Measurements from ENCODE around the gene KCTD12.

Gene KCTD12

DNA sequence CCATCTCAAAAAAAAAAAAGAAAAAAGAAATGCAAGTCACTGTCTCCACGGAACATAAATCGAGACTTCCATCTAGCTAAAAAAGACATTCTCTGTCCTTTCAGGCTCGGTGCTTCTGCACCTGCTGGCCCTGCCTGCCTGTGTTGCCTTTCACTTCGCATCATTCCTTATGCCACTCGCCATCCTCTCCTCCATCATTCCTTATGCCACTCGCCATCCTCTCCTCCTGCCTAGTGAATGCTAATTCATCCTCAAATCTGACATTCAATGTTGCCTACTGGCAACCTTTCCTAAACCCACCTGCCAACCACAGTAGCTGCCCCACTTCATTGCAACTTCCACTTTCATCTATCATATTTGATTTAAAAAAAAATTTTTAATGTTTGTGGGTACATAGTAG is 36.7 kb downstream of the KCTD12 start:
- no peaks in the 10 kb centered on the region for H3K27me3 ChIP-seq
- DNase-seq: no peak
- no peaks in the 10 kb centered on the region for H3K36me3 ChIP-seq
- TF ChIP-seq, protein P1, sequence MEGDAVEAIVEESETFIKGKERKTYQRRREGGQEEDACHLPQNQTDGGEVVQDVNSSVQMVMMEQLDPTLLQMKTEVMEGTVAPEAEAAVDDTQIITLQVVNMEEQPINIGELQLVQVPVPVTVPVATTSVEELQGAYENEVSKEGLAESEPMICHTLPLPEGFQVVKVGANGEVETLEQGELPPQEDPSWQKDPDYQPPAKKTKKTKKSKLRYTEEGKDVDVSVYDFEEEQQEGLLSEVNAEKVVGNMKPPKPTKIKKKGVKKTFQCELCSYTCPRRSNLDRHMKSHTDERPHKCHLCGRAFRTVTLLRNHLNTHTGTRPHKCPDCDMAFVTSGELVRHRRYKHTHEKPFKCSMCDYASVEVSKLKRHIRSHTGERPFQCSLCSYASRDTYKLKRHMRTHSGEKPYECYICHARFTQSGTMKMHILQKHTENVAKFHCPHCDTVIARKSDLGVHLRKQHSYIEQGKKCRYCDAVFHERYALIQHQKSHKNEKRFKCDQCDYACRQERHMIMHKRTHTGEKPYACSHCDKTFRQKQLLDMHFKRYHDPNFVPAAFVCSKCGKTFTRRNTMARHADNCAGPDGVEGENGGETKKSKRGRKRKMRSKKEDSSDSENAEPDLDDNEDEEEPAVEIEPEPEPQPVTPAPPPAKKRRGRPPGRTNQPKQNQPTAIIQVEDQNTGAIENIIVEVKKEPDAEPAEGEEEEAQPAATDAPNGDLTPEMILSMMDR (IDR thresholded peaks at IDR 0.05; ENCODE audit: low read depth, low read length): no peak
- H3K4me1 ChIP-seq: peaks cover 6% of the 10 kb centered on the region
- H3K9me3 ChIP-seq: no peaks in the 10 kb centered on the region
- no peak overlapping the region for H3K4me3 ChIP-seq (ENCODE audit: low read depth, low read length)

DNA sequence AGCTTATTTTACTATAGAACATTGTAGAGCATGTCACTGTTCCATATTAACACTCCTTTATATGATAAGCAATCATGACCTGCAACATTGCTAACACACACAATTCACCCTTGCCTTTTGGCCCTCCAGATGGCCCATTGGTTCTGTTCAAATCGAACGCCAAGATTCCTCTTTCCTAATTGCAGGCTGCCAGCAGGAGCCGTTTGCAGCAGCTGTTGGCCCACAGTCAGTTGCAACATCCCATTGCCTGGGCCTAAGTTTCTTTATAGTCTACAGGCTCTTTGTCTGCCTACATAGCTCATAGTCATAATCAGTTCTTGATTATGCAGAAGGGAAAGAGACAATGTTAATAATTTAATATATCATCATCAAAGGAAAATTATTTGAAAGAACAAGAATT is 37.6 kb downstream of the KCTD12 start:
- Histone ChIP-seq H3K4me3 (ENCODE audit: low read depth, low read length) (no peak overlapping the region), H3K27me3 (no peaks in the 10 kb centered on the region)

DNA sequence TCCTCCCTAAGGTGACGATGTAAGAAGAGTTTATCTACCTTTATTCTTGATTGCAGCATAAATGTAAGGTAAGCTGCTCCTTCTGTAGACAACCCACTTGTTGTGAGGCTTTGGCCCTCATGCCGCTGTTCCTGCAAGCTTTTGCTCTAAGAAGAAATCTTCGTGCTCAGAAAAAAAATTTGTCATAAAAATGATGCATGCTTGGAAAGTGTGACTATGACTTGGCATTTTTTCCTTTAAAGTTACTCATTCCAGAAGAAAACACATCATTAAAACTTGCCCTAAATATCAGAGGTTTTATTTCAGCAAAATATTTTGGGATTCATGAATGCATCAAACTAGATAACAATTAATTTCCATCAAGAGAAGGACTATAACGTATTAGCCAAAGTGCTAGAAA is 39.8 kb downstream of the KCTD12 start:
- no peaks in the 10 kb centered on the region for H3K9me3 ChIP-seq
- no peaks in the 10 kb centered on the region for H3K27me3 ChIP-seq
- DNase-seq: no peak
- H3K4me1 ChIP-seq: peaks cover 6% of the 10 kb centered on the region
- H3K36me3 ChIP-seq: no peaks in the 10 kb centered on the region
- no peak overlapping the region for H3K4me3 ChIP-seq (ENCODE audit: low read depth, low read length)
- TF ChIP-seq, protein P1 (IDR thresholded peaks at IDR 0.05; ENCODE audit: low read depth, low read length): no peak

More for the DNA sequence above, 37.6 kb downstream of the KCTD12 start:
- TF ChIP-seq, protein P1 (IDR thresholded peaks at IDR 0.05; ENCODE audit: low read depth, low read length): no peak
- Histone ChIP-seq H3K36me3 (no peaks in the 10 kb centered on the region), H3K4me1 (peaks cover 6% of the 10 kb centered on the region), H3K9me3 (no peaks in the 10 kb centered on the region)
- peak; percentile 43 for DNase-seq

DNA sequence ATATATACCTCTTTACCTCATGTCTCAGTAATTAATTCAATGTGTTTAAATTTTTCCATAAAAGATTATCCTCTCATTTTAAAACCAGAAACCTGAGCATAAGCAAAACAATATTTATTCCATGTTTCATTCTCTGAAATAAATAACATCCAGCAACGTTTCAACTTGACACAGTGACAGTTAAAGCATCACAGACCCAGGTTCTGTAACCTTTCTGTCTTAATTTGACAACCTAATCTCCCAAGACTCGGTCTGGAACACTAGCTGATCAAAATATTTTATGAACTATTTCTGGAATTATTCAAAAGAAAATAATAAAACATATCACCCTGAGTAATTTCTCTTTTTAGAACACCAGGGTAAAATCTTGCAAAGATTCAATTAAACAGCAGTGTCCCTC is 40.3 kb downstream of the KCTD12 start:
- H3K4me3 ChIP-seq (ENCODE audit: low read depth, low read length): no peak overlapping the region
- DNase-seq: no peak
- no peaks in the 10 kb centered on the region for H3K36me3 ChIP-seq
- TF ChIP-seq, protein P1 (IDR thresholded peaks at IDR 0.05; ENCODE audit: low read depth, low read length): no peak
- H3K27me3 ChIP-seq: no peaks in the 10 kb centered on the region
- peaks cover 6% of the 10 kb centered on the region for H3K4me1 ChIP-seq
- no peaks in the 10 kb centered on the region for H3K9me3 ChIP-seq

DNA sequence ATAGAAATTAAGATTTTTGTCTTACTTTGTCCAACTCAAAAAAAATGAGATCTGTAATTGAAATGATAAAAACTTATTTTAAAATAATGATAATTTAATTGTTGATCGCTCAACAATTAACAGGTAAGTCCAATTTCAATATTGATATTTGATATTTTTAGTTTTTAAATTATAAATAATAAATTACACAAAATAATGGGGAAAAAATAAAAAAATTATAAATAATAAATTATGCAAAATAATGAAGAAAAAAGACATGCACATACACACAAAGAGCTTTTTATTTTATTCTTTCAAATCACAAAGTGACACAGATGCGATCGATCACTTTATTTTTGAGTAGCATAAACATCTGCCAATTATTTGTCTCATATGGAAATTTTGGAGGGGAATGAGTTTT is 40.8 kb downstream of the KCTD12 start:
- TF ChIP-seq, protein P1 (IDR thresholded peaks at IDR 0.05; ENCODE audit: low read depth, low read length): no peak
- Histone ChIP-seq H3K36me3 (no peaks in the 10 kb centered on the region), H3K4me1 (peaks cover 6% of the 10 kb centered on the region), H3K27me3 (no peaks in the 10 kb centered on the region), H3K9me3 (no peaks in the 10 kb centered on the region), H3K4me3 (ENCODE audit: low read depth, low read length) (no peak overlapping the region)
- no peak for DNase-seq

DNA sequence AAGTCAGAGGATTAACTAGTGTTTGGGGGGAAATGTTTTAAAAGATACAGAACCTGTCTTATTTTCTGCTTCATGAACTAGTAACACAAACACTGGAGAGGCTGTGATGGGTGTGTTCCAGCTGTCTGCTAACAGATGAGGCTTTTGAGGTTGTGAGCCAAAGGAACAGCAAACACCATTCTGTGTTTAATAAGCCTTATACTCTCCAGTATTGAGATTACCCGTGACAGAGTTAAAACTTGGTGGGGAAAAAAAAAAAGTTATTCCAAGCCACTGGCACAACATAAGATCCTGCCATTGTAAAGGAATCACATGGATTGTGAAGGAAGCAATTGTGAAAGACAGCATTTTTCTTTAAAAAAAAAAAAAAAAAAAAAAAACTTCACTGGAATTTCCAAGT is 48.4 kb downstream of the KCTD12 start:
- no peaks in the 10 kb centered on the region for H3K4me1 ChIP-seq
- no peaks in the 10 kb centered on the region for H3K36me3 ChIP-seq
- H3K9me3 ChIP-seq: no peaks in the 10 kb centered on the region
- no peak overlapping the region for H3K4me3 ChIP-seq (ENCODE audit: low read depth, low read length)
- H3K27me3 ChIP-seq: no peaks in the 10 kb centered on the region
- DNase-seq: no peak
- TF ChIP-seq, protein P1 (IDR thresholded peaks at IDR 0.05; ENCODE audit: low read depth, low read length): no peak
